Transverse colon (tissue), 4 donors: ENCODE results near the gene IRAG1. TPM values are rescaled to one million over a fixed set of nuclear protein-coding genes. Genes with fewer than 3 reads are reported as not detected.

Experiments
- DNase-seq: peaks from one replicate; pipeline ENCODE4 v3.0.0-alpha.2; 2019
- H3K27ac ChIP-seq, 4 donors: fragments of 200-600 bp; sonication (generic); 2 replicates each; pipeline ENCODE4 v1.5.1; 2016 to 2018; ENCODE audit warnings: inconsistent platforms in 4 of 4
- H3K27me3 ChIP-seq: fragments of 200-600 bp; sonication (generic); 2 replicates; pipeline ENCODE4 v1.5.1; 2017; ENCODE audit warnings: inconsistent platforms
- H3K36me3 ChIP-seq, 4 donors: fragments of 200-600 bp; sonication (generic); 2 replicates each; pipeline ENCODE4 v1.5.1; 2017 to 2019; ENCODE audit warnings: inconsistent platforms in 4 of 4
- H3K4me1 ChIP-seq, 4 donors: fragments of 200-600 bp; sonication (generic); 2 replicates each; pipeline ENCODE4 v1.5.1; 2017 to 2020; ENCODE audit warnings: inconsistent platforms in 4 of 4
- H3K4me3 ChIP-seq, 4 donors: fragments of 200-600 bp; sonication (generic); 1 replicate in 1 of 4; 2 replicates in 3 of 4; pipeline versions ENCODE4 v1.5.1 to v1.6.1; 2017 to 2019; ENCODE audit warnings: inconsistent platforms in 4 of 4
- H3K9me3 ChIP-seq, 2 donors: fragments of 200-600 bp; sonication (generic); 2 replicates each; pipeline ENCODE4 v1.5.1; 2017 to 2019; ENCODE audit warnings: inconsistent platforms in 2 of 2
- CTCF ChIP-seq, 5 experiments: fragments of 200-600 bp in 3 of 5; fragments of 450-650 bp in 2 of 5; sonication (generic) in 3 of 5; IDR thresholded peaks; 1 replicate in 2 of 5; 2 replicates in 3 of 5; pipeline ENCODE4 v1.5.1; 2016 to 2017; ENCODE audit warnings: antibody characterized with exemption in 5 of 5, inconsistent platforms in 3 of 5, mild to moderate bottlenecking in 2 of 5, moderate library complexity in 1 of 5
- EP300 ChIP-seq: sonication (generic); formaldehyde crosslinking; IDR thresholded peaks from one replicate; pipeline ENCODE4 v1.6.1; 2017; ENCODE audit warnings: antibody characterized with exemption, low read depth
- POLR2A ChIP-seq: fragments of 450-650 bp; IDR thresholded peaks from one replicate; pipeline ENCODE4 v1.6.1; 2016; ENCODE audit warnings: antibody characterized with exemption, mild to moderate bottlenecking, moderate library complexity
- POLR2AphosphoS5 ChIP-seq, 3 donors: sonication (generic); formaldehyde crosslinking; IDR thresholded peaks; one replicate each; pipeline ENCODE4 v1.6.1; 2016; ENCODE audit warnings: antibody characterized with exemption in 3 of 3
- WGBS, 2 donors: methylation state at CpG; one replicate each; pipeline ENCODE4 v1.1.5; 2018; ENCODE audit warnings: low coverage in 1 of 2; 5-methylcytosine and 5-hydroxymethylcytosine counted together
- in situ Hi-C, 4 donors: fragments of 200-750 bp; cut with MboI; loops; one replicate each; pipeline versions ENCODE4 v1.15.0 to v1.15.1; 2017; ENCODE audit warnings: low sequenced_read_pairs in 3 of 4, low pct_ligation_motif_present in 1 of 4, low pct_unique_long_range_greater_than_20kb in 1 of 4
- intact Hi-C: fragments of 100-400 bp; cut with DNase I; formaldehyde crosslinking; loops from one replicate; pipeline ENCODE4 v1.15.1; 2023; ENCODE audit warnings: low total_unique reads
- total RNA-seq, 4 donors: library from RNA; depleted of rRNA; stranded (reverse); fragments of >200 nt; gene quantifications; one replicate each; pipeline ENCODE4 v1.1.0, GENCODE V29; 2016

The IRAG1 gene
- total RNA-seq, 4 donors from 2014 or later = 19.4 to 48.8 (median 24.9) TPM

- in situ Hi-C loops = loop anchor here in 2 of 4 donors (25.0 kb wide), 3 partner anchors 164 to 964 kb away; partner anchors contain the start of genes LYVE1 (in 1 of the 2) and RNF141 (in 1 of the 2)
- H3K9me3 ChIP-seq = no peaks in the 10 kb centered on the region
- TF ChIP-seq EP300 (no peak), CTCF (IDR thresholded peaks at IDR 0.05) (no peak), POLR2A (no peak), POLR2AphosphoS5 (IDR thresholded peaks at IDR 0.05) (no peak)
- no peak for DNase-seq
- no peak overlapping the region for H3K27ac ChIP-seq
- H3K4me3 ChIP-seq = no peak overlapping the region
- no peaks in the 10 kb centered on the region for H3K36me3 ChIP-seq
- peaks cover 0 to 9% (median 4%) of the 10 kb centered on the region in 4 donors for H3K4me1 ChIP-seq
- H3K27me3 ChIP-seq = no peaks in the 10 kb centered on the region
- intact Hi-C loops = no loop called here
These were observed 32.3 kb upstream of the IRAG1 start for GRCh38 chr11:10725907-10726253.

- H3K27me3 ChIP-seq = no peaks in the 10 kb centered on the region
- H3K4me3 ChIP-seq = no peak overlapping the region
- TF ChIP-seq CTCF (IDR thresholded peaks at IDR 0.05) (no peak), EP300 (no peak), POLR2AphosphoS5 (IDR thresholded peaks at IDR 0.05) (no peak)
- intact Hi-C loops = no loop called here
- DNase-seq = no peak
- no peaks in the 10 kb centered on the region for H3K9me3 ChIP-seq
- H3K36me3 ChIP-seq = no peaks in the 10 kb centered on the region
- 75 to 76% methylated on average over 7 to 9 of the region's 9 CpGs for WGBS, 2 donors
- in situ Hi-C loops = loop anchor here in 2 of 4 donors (25.0 kb wide), 3 partner anchors 163 to 963 kb away; partner anchors contain the start of genes LYVE1 (in 1 of the 2) and RNF141 (in 1 of the 2)
- peaks cover 0 to 9% (median 4%) of the 10 kb centered on the region in 4 donors for H3K4me1 ChIP-seq
- H3K27ac ChIP-seq = no peak overlapping the region
These were observed 31.8 kb upstream of the IRAG1 start for GRCh38 chr11:10725114-10725906.

- in situ Hi-C loops = no loop called here
These were observed 28.8 kb upstream of the IRAG1 start for GRCh38 chr11:10722307-10722706.

GRCh38 chr11:10720881-10721376, 27.4 kb upstream of the IRAG1 start:
- no peak for TF ChIP-seq POLR2AphosphoS5 (IDR thresholded peaks at IDR 0.05)
- no peak for TF ChIP-seq POLR2A
- Histone ChIP-seq H3K27ac (no peak overlapping the region), H3K27me3 (no peaks in the 10 kb centered on the region), H3K36me3 (no peaks in the 10 kb centered on the region), H3K4me3 (no peak overlapping the region), H3K4me1 (no peaks in the 10 kb centered on the region), H3K9me3 (no peaks in the 10 kb centered on the region)
- WGBS, 2 donors = 75 to 91% methylated on average over 2 of the region's 2 CpGs
- intact Hi-C loops (no loop called here), in situ Hi-C loops (no loop called here)
- DNase-seq = no peak

More at GRCh38 chr11:10722307-10722706, 28.8 kb upstream of the IRAG1 start:
- intact Hi-C loops = no loop called here
- no peaks in the 10 kb centered on the region for H3K9me3 ChIP-seq
- no peak for TF ChIP-seq POLR2AphosphoS5 (IDR thresholded peaks at IDR 0.05)
- TF ChIP-seq POLR2A = no peak
- no peak for TF ChIP-seq CTCF (IDR thresholded peaks at IDR 0.05)
- TF ChIP-seq EP300 = no peak
- no peaks in the 10 kb centered on the region for H3K27me3 ChIP-seq
- DNase-seq = no peak
- WGBS, 2 donors = 43 to 63% methylated on average over 2 to 4 of the region's 4 CpGs
- no peak overlapping the region for H3K27ac ChIP-seq
- no peaks in the 10 kb centered on the region for H3K36me3 ChIP-seq
- peaks cover 0 to 2% (median 0%) of the 10 kb centered on the region in 4 donors for H3K4me1 ChIP-seq
- H3K4me3 ChIP-seq = no peak overlapping the region
